ENCODE results near the gene PANK3. TPM values are rescaled to one million over a fixed set of nuclear protein-coding genes. Genes with fewer than 3 reads are reported as not detected.

The PANK3 gene
- total RNA-seq, 1 experiment from 2014 or later = 82.6 TPM

GRCh38 chr5:168531191-168531590, 48.0 kb downstream of the PANK3 start:
- Mint-ChIP-seq H3K27me3 (ENCODE audit: low read depth) (peaks cover 34% of the 10 kb centered on the region), H3K27ac (no peak overlapping the region), H3K36me3 (ENCODE audit: insufficient read depth in 1 of 3, low read depth in 3 of 3) (peaks cover 0 to 7% (median 2%) of the 10 kb centered on the region in 3 experiments; a peak in 2 of 7 replicates), H3K4me3 (peak overlapping the region in 1 of 2 experiments; percentile 86; a peak in 2 of 5 replicates), H3K9me3 (peaks cover 3 to 8% of the 10 kb centered on the region in 2 experiments; a peak in 2 of 5 replicates), H3K4me1 (peaks cover 19 to 29% of the 10 kb centered on the region in 2 experiments)
- Histone ChIP-seq H2BK120ac (ENCODE audit: low read depth, low read length, poor library complexity, severe bottlenecking) (no peak overlapping the region), H2AFZ (ENCODE audit: low read length) (no peak overlapping the region), H3K56ac (ENCODE audit: insufficient read length, low read depth, low read length) (no peak overlapping the region), H3K9me3 (ENCODE audit: control insufficient read depth, low read depth, low read length) (no peaks in the 10 kb centered on the region), H3K18ac (ENCODE audit: insufficient read length, low read depth, low read length) (no peak overlapping the region), H4K8ac (replicated peaks; ENCODE audit: insufficient read length, low read depth, low read length) (no peak overlapping the region), H3K4me1 (ENCODE audit: insufficient read depth, low read length) (peaks cover 5% of the 10 kb centered on the region), H4K91ac (ENCODE audit: insufficient read length, low read depth, low read length) (no peak overlapping the region), H2BK20ac (ENCODE audit: low read depth, low read length, poor library complexity, severe bottlenecking) (no peak overlapping the region), H3K4me2 (ENCODE audit: insufficient read depth, insufficient read length, low read length) (no peak overlapping the region), H2BK15ac (ENCODE audit: low read depth, low read length) (no peak overlapping the region), H3K9ac (ENCODE audit: extremely low read depth, insufficient read length, low read length) (no peak overlapping the region), H3K14ac (ENCODE audit: insufficient read depth, low read length) (no peak overlapping the region), H2AK5ac (ENCODE audit: insufficient read length, low read length) (no peak overlapping the region), H2BK12ac (ENCODE audit: insufficient read length, low read depth, low read length) (no peak overlapping the region), H3K23ac (ENCODE audit: insufficient read length, low read depth, low read length) (no peak overlapping the region), H3K23me2 (ENCODE audit: insufficient read length, low read depth, low read length, poor library complexity, severe bottlenecking) (peaks cover 4% of the 10 kb centered on the region), H3K27ac (ENCODE audit: insufficient read length, low read depth, low read length) (no peak overlapping the region), H2BK5ac (ENCODE audit: insufficient read length, low read length) (no peak overlapping the region), H3K27me3 (ENCODE audit: insufficient read depth, low read length) (peaks cover 7% of the 10 kb centered on the region; the same call in 1 of the 2 replicates), H4K20me1 (ENCODE audit: control insufficient read depth, insufficient read depth, insufficient read length) (no peaks in the 10 kb centered on the region), H3K4ac (ENCODE audit: low read depth, low read length) (no peak overlapping the region), H3K79me1 (ENCODE audit: insufficient read depth, low read depth, low read length, poor library complexity, severe bottlenecking) (no peaks in the 10 kb centered on the region), H3K79me2 (ENCODE audit: insufficient read depth, low read length) (no peaks in the 10 kb centered on the region), H4K5ac (ENCODE audit: insufficient read length, low read depth, low read length) (no peak overlapping the region), H3T11ph (ENCODE audit: low read length) (no peak overlapping the region)
- no peak for DNase-seq
- WGBS (ENCODE audit: extremely low coverage, insufficient read length, low lambda C conversion rate) = no CpG with 5 or more reads among the region's 5 CpGs
- TF ChIP-seq, protein P1, sequence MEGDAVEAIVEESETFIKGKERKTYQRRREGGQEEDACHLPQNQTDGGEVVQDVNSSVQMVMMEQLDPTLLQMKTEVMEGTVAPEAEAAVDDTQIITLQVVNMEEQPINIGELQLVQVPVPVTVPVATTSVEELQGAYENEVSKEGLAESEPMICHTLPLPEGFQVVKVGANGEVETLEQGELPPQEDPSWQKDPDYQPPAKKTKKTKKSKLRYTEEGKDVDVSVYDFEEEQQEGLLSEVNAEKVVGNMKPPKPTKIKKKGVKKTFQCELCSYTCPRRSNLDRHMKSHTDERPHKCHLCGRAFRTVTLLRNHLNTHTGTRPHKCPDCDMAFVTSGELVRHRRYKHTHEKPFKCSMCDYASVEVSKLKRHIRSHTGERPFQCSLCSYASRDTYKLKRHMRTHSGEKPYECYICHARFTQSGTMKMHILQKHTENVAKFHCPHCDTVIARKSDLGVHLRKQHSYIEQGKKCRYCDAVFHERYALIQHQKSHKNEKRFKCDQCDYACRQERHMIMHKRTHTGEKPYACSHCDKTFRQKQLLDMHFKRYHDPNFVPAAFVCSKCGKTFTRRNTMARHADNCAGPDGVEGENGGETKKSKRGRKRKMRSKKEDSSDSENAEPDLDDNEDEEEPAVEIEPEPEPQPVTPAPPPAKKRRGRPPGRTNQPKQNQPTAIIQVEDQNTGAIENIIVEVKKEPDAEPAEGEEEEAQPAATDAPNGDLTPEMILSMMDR (conservative IDR thresholded peaks at IDR 0.05) = no peak
